HuH-7 (cell line): ENCODE measurements around the gene KLHL15.
"Not testable (repeated sequence)": the region's sequence is repeated elsewhere in the genome, so short reads cannot be mapped to it uniquely, and the experiment has no call there.

Experiments used
- DNase-seq: peaks from one replicate; pipeline ENCODE4 v3.0.0; 2011; ENCODE audit warnings: low spot score

KLHL15 gene

DNA sequence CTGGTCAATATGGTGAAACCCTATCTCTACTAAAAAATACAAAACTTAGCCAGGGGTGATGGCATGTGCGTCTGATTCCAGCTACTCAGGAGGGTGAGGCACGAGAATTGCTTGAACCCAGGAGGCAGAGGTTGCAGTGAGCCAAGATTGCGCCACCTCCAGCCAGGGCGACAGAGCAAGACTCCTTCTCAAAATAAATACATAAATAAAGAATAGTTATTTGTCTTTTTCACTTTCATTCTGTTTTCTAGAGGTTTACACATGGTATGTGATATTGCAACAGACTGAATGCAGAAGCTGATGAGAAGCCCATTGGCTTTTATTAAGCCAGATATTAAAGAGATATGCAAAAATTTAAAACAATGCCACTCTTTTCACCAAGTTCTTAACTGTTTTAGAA is 8.2 kb downstream of the KLHL15 start:
- no peak for DNase-seq

- no peak for DNase-seq
Observed at GRCh38 chrX:24017674-24018073, 9.3 kb downstream of the KLHL15 start.

- DNase-seq, result no peak
Observed at GRCh38 chrX:24014388-24015018, 12.5 kb downstream of the KLHL15 start.

DNA sequence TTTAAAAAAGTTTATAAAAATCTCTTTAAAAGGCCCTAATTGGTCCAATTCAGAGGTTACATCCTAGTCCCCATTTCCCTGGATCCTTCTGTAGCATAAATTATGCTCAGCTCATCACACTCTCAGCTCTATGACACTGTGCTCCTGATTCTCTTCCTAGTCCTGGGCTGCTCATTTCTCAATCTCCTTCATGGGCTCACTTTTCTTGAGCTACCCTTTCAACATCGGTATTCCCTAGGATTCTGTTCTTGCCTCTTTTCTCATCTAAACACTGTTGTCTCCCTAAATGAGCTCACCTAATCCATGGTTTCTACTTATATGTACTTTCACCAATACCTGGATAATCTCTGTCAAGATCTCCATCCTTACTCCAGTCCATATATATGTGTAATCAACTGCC is 14.7 kb downstream of the KLHL15 start:
- no peak for DNase-seq

GRCh38 chrX:24005867-24006266 is 21.1 kb downstream of the KLHL15 start:
- no peak for DNase-seq

- DNase-seq, result no peak
Observed at GRCh38 chrX:24005028-24005427, 22.0 kb downstream of the KLHL15 start.

DNA sequence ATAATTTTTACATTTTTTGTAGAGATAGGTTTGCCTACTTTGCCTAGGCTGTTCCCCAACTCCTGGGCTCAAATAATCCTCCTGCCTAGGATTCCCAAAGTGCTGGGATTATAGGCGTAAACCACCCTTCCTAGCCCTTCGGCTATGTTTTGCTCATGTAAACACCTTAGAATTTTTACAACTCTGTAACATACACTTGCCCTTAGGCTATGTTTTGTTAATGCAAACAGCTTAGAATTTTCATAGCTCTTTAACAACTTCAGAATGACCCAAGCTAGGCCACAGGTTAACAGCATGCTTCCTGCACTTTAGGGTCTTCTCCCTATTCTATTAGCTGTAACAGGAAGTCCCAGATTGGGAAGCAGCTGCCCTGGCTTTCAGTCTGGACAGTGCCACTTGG is 24.2 kb downstream of the KLHL15 start:
- no peak for DNase-seq

GRCh38 chrX:24002167-24002566 is 24.8 kb downstream of the KLHL15 start:
- DNase-seq, result no peak

GRCh38 chrX:23999671-24000070 is 27.3 kb downstream of the KLHL15 start:
- DNase-seq, result no peak

GRCh38 chrX:23993012-23993633 is 33.9 kb downstream of the KLHL15 start:
- DNase-seq, result no peak

DNA sequence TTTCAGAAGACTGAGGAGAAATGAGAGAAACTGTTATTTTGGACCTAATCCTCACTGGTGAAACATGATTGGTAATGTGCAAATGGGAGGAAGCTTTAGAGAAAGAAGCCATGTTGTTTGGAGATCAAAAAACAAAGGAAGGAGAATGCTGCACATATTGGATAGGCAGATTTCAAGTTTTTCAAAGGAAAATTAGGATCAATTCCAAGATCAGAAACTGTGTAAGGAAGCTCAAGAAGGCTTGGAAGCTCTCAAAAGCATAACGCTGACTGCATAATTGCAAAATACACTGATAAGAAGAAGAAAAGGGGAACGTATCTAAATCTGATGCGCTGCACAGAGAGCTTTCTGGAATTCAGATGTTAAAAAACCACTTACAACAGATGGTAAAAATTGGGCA is 34.6 kb downstream of the KLHL15 start:
- no peak for DNase-seq

DNA sequence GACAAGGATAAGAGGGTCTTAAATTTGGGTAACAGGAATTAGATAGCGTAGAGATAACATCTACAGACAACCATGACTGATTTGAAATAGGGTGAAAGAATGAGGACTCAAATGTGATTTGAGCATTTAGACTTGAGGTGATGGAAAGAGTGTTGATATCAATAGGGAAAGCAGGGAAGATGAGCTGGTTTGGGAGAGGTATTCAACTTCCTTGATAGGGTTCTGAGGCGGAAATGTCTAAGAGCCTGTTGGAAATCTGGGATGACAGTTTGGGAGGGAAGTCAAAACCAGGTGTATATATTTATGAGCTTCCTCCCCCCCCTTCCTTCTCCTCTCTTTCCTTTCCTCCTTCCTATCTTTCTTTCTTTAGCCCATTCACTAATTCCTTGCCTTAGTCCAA is 36.5 kb downstream of the KLHL15 start:
- no peak for DNase-seq

GRCh38 chrX:23989689-23990088 is 37.3 kb downstream of the KLHL15 start:
- no peak for DNase-seq

DNA sequence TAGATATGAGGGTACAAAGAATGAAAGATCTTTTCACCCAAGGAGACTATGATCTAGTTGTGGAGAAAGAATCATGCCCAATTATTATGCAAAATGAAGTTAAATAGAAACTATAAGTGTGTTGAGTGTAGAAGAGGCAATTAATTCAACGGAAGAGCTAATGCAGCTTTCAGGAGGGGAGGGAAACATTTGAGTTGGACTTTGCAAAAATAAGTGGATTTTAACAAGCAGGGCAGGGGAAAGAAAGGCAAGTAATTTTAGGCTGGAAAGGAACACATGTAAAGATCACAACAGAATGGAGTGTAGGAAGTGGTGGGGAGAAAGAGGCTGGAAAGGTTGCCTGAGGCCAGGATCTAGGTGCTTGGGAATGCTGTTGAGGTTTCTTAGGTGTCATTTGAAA is 44.1 kb downstream of the KLHL15 start:
- no peak for DNase-seq

DNA sequence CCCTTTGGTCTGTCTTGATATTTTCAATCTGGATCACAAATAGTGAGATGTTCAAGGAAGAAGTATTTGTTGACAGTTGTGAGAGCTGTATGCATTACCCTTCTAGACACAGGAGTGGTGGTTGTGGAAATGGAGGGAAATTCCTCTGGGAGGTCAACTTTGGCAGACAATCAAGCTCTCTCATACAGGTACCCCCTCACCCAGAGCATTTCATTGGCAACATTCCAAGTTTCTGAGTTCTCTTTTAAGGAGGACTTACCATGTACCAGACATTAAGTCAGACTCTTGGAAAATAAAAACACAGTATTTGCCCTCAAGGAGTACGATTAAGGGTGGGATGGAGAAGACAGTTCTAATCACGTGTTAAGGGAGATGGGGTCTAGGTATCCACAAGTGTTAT is 45.3 kb downstream of the KLHL15 start:
- no peak for DNase-seq

- no peak for DNase-seq
Observed at GRCh38 chrX:23981222-23981621, 45.8 kb downstream of the KLHL15 start.

DNA sequence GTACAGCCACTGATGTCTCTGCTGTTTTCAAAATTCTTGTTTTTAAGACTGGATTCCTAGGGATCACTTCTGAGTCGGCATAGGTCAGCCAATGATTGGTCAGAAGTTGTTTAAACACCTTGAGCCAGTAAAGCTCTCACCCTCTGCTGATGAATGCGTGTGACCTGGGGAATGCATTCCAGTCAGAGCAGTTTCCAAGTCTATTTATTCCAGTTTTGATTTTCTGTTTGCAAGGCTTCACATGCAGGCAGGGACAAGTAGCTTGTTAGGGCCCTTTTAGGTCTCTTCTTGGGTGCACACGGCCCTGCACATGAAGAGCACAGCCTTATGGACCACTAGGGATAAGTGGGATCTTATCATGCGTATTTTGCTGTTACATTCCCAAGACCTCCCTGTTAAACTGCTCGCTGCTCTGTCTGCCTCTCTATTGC is 47.0 kb downstream of the KLHL15 start:
- no peak for DNase-seq

DNA sequence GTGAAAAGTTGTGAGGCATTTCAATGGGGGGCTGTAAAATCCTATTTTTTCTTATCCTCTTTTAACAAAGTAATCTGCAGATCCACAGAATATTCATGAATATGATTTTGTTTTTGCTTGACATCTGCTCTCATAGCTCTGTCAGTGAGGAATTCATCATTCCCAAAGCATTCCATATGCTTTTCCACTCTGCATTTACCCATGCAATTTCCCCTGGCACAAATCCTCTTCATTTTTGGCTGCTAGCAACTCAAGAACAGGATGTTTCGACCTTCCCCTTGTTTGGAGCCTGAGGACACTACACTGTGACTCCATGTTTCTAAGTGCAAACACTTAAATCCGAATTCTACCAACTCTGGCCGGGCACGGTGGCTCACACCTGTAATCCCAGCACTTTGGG is 48.5 kb downstream of the KLHL15 start:
- DNase-seq, result no peak

DNA sequence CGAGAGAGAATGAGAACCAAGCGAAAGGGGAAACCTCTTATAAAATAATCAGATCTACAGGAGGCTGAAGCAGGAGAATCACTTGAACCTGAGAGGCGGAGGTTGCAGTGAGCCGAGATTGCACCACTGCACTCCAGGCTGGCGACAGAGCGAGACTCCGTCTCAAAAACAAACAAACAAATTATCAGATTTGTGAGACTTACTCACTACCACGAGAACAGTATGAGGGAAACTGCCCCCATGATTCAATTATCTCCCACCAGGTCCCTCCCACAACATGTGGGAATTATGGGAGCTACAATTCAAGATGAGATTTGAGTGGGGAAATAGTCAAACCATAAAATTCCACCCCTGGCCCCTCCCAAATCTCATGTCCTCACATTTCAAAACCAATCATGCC is 61.4 kb downstream of the KLHL15 start:
- not testable (repeated sequence) for DNase-seq

DNA sequence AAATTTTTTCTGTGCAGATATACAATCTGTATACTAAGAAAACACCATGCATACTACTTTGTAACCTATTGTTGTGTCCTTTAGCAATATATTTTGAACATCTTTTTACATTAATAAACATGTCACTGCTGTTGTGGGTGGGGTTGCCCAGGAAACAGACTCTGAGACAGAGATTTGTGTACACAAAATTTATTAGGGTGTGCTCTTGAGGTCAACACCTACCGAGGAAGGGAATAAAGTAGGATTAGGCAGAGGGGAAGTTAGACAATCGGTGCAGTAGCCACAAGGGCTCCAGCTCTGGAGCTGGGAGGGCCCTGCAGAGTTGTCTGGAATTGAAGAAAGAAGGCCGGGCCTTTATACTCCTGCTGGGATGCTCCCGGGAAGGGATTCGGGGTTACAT is 62.8 kb downstream of the KLHL15 start:
- DNase-seq, result no peak

- DNase-seq, result no peak
Observed at GRCh38 chrX:23959781-23960180, 67.2 kb downstream of the KLHL15 start.

DNA sequence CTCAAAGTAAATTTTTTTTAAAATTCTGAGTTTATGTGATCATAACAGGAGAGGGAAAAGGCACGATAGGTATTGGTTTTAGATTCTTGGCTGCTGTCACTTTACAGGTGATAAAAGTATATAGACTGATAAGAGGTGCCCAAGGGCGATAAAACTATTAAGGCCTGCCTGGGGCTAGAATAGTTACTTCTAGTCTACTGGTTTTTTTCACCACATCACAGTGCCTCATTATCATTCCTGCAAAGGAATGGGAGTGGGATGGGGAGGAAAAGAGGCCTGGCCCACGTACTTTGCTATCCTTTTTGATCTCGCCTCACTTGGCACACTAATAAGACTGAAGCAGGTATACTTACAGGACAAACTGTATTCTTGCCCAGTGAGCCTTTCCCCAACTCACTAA is 72.6 kb downstream of the KLHL15 start:
- DNase-seq, result no peak

DNA sequence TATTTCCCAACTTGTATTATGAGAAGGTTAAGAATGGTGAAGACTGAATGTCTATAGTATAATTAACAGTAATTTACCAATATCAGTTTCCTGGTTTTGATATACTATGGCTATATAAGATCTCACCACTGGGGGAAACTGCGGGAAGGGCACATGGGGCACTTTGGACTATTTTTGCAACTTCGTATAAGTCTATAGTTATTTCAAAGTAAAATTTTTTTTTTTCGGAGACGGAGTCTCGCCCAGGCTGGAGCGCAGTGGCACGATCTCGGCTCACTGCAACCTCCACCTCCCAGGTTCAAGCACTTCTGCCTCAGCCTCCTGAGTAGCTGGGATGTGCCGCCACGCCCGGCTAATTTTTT is 73.1 kb downstream of the KLHL15 start:
- DNase-seq, result no peak
